Fibroblast of the conjunctiva (primary cell): Measurements from ENCODE around the gene CPAMD8.

Experiments
- DNase-seq: peaks from one replicate; pipeline ENCODE4 v3.0.0-alpha.2; 2010; ENCODE audit warnings: low read depth

The CPAMD8 gene

GRCh38 chr19:16892868-16893685 lies 133.5 kb downstream of the CPAMD8 start:
- no peak for DNase-seq

- DNase-seq, result no peak
Observed at GRCh38 chr19:16892436-16892835, 134.2 kb downstream of the CPAMD8 start.

GRCh38 chr19:16891696-16892382 lies 134.8 kb downstream of the CPAMD8 start:
- no peak for DNase-seq

GRCh38 chr19:16890461-16891184 lies 136.0 kb downstream of the CPAMD8 start:
- DNase-seq, result no peak

- DNase-seq, result no peak
Observed at GRCh38 chr19:16889883-16890460, 136.6 kb downstream of the CPAMD8 start.

GRCh38 chr19:16889366-16889882 lies 137.2 kb downstream of the CPAMD8 start:
- no peak for DNase-seq

GRCh38 chr19:16888629-16889365 lies 137.8 kb downstream of the CPAMD8 start, which contains the start of gene F2RL3:
TSS of gene F2RL3 (plus strand) at chr19:16888999. CDS start at chr19:16889190, 191 bp downstream.
- no peak for DNase-seq

GRCh38 chr19:16887353-16888265 lies 139.0 kb downstream of the CPAMD8 start:
- DNase-seq, result no peak

GRCh38 chr19:16886305-16886880 lies 140.2 kb downstream of the CPAMD8 start:
- peak; percentile 58 for DNase-seq

- no peak for DNase-seq
Observed at GRCh38 chr19:16885166-16885565, 141.4 kb downstream of the CPAMD8 start.

GRCh38 chr19:16883522-16883921 lies 143.1 kb downstream of the CPAMD8 start:
- no peak for DNase-seq

GRCh38 chr19:16882146-16882545 lies 144.5 kb downstream of the CPAMD8 start:
- DNase-seq, result no peak

GRCh38 chr19:16880884-16881554 lies 145.6 kb downstream of the CPAMD8 start:
- no peak for DNase-seq

- no peak for DNase-seq
Observed at GRCh38 chr19:16878181-16878965, 148.2 kb downstream of the CPAMD8 start.

- no peak for DNase-seq
Observed at GRCh38 chr19:16877581-16877980, 149.0 kb downstream of the CPAMD8 start.

GRCh38 chr19:16876904-16877361 lies 149.7 kb downstream of the CPAMD8 start:
- DNase-seq, result no peak

GRCh38 chr19:16875584-16876555 lies 150.7 kb downstream of the CPAMD8 start:
- DNase-seq, result no peak
